H1 (cell line): ENCODE results near the gene IRS1. TPM values are rescaled to one million over a fixed set of nuclear protein-coding genes. Genes with fewer than 3 reads are reported as not detected.

Experiments
- CTCF ChIA-PET: fragments of 300-600 bp; sonication (Branson Sonifier 250); formaldehyde crosslinking; loops from one replicate; lab custom pipeline; 2021; ENCODE audit not compliant: partially characterized antibody; lab: Charles Lee
- POLR2A ChIA-PET: fragments of 300-600 bp; sonication (Branson Sonifier 250); formaldehyde crosslinking; loops from one replicate; lab custom pipeline; 2021; ENCODE audit warnings: inconsistent platforms; ENCODE audit not compliant: partially characterized antibody; lab: Charles Lee
- DNase-seq, 2 experiments: peaks; one replicate each; pipeline versions ENCODE4 v3.0.0 to v3.0.0-alpha.2; 2010 to 2022; ENCODE audit warnings: low spot score in 2 of 2, low read depth in 1 of 2, mixed read lengths in 1 of 2
- FAIRE-seq: peaks from 2 replicates; lab custom pipeline; 2011; peaks lifted over from hg19 to GRCh38; lab: Jason Lieb, UNC
- H2AFZ ChIP-seq: 2 replicates; pipeline ENCODE4 v1.8.1; 2012; ENCODE audit warnings: low read length, inconsistent platforms
- H2AK5ac ChIP-seq: 2 replicates; pipeline ENCODE4 v1.6.1; 2013; ENCODE audit warnings: low read depth, low read length
- H2BK120ac ChIP-seq: replicated peaks from 2 replicates; pipeline ENCODE3; 2013; ENCODE audit warnings: low read depth, low read length, inconsistent platforms
- H2BK12ac ChIP-seq: 2 replicates; pipeline ENCODE4 v1.6.1; 2013; ENCODE audit warnings: low read depth, low read length
- H2BK15ac ChIP-seq: 2 replicates; pipeline ENCODE4 v1.6.1; 2013; ENCODE audit warnings: low read length
- H2BK20ac ChIP-seq: 2 replicates; pipeline ENCODE4 v1.6.1; 2013; ENCODE audit warnings: low read length
- H2BK5ac ChIP-seq: 2 replicates; pipeline ENCODE4 v1.6.1; 2013; ENCODE audit warnings: low read depth, low read length
- H3K14ac ChIP-seq: 2 replicates; pipeline ENCODE4 v1.6.1; 2013; ENCODE audit warnings: inconsistent platforms; ENCODE audit not compliant: insufficient read length
- H3K18ac ChIP-seq: 2 replicates; pipeline ENCODE4 v1.6.1; 2013; ENCODE audit warnings: low read length; ENCODE audit errors: extremely low read depth
- H3K23ac ChIP-seq: 2 replicates; pipeline ENCODE4 v1.6.1; 2013; ENCODE audit warnings: inconsistent platforms; ENCODE audit not compliant: insufficient read length
- H3K23me2 ChIP-seq: 2 replicates; pipeline ENCODE4 v1.6.1; 2013; ENCODE audit warnings: low read depth, low read length
- H3K27ac ChIP-seq: 2 replicates; pipeline ENCODE4 v1.6.1; 2011; ENCODE audit warnings: low read depth, low read length, inconsistent platforms
- H3K27me3 ChIP-seq, 4 experiments: replicated peaks in 1 of 4; 1 replicate in 1 of 4; 2 replicates in 3 of 4; pipeline versions ENCODE4 v1.6.1 to v1.8.1; 2011 to 2013; ENCODE audit warnings: low read length in 3 of 4, mild to moderate bottlenecking in 3 of 4, inconsistent platforms in 2 of 4, mixed read lengths in 2 of 4, moderate library complexity in 1 of 4; ENCODE audit not compliant: control insufficient read depth in 3 of 4, insufficient read depth in 3 of 4; ENCODE audit errors: extremely low read depth in 1 of 4
- H3K36me3 ChIP-seq, 4 experiments: 2 replicates each; pipeline versions ENCODE4 v1.6.1 to v1.8.1; 2011 to 2013; ENCODE audit warnings: mild to moderate bottlenecking in 4 of 4, low read length in 3 of 4, moderate library complexity in 2 of 4, control low read depth in 1 of 4, inconsistent platforms in 1 of 4; ENCODE audit not compliant: insufficient read depth in 4 of 4, control insufficient read depth in 2 of 4
- H3K4ac ChIP-seq: replicated peaks from 2 replicates; pipeline ENCODE3; 2013; ENCODE audit warnings: low read length, low read depth, mixed read lengths, inconsistent platforms; ENCODE audit not compliant: insufficient read length
- H3K4me1 ChIP-seq, 4 experiments: replicated peaks in 1 of 4; 1 replicate in 1 of 4; 2 replicates in 3 of 4; pipeline versions ENCODE4 v1.6.1 to v1.8.1; 2011 to 2013; ENCODE audit warnings: low read length in 3 of 4, inconsistent platforms in 2 of 4, mixed read lengths in 1 of 4; ENCODE audit not compliant: insufficient read depth in 4 of 4, control insufficient read depth in 3 of 4
- H3K4me2 ChIP-seq, 2 experiments: 2 replicates each; pipeline versions ENCODE4 v1.6.1 to v1.8.1; 2011 to 2013; ENCODE audit warnings: low read depth in 2 of 2, low read length in 2 of 2, control low read depth in 1 of 2, inconsistent platforms in 1 of 2, mild to moderate bottlenecking in 1 of 2; ENCODE audit not compliant: insufficient read depth in 1 of 2
- H3K4me3 ChIP-seq, 4 experiments: fragments of 200-600, 300-600 bp in 1 of 4; sonication (generic), shearing (Covaris generic), sonication (Bioruptor Twin) in 1 of 4; 2 replicates each; pipeline versions ENCODE4 v1.5.1 to v1.8.1; 2011 to 2016; ENCODE audit warnings: low read length in 4 of 4, low read depth in 3 of 4, control low read depth in 2 of 4, inconsistent platforms in 2 of 4, mild to moderate bottlenecking in 2 of 4, mixed read lengths in 1 of 4, moderate library complexity in 1 of 4; ENCODE audit not compliant: insufficient read depth in 2 of 4; ENCODE audit errors: extremely low read depth in 1 of 4
- H3K56ac ChIP-seq: replicated peaks from 2 replicates; pipeline ENCODE3; 2013; ENCODE audit warnings: low read depth, mild to moderate bottlenecking, mixed read lengths, low read length, inconsistent platforms; ENCODE audit not compliant: insufficient read length
- H3K79me1 ChIP-seq: 2 replicates; pipeline ENCODE4 v1.6.1; 2013; ENCODE audit warnings: low read depth, low read length, control low read depth
- H3K79me2 ChIP-seq, 2 experiments: 2 replicates each; pipeline versions ENCODE4 v1.6.1 to v1.8.1; 2012 to 2013; ENCODE audit warnings: low read length in 2 of 2, mild to moderate bottlenecking in 2 of 2, inconsistent platforms in 1 of 2; ENCODE audit not compliant: insufficient read depth in 2 of 2, control insufficient read depth in 1 of 2
- H3K9ac ChIP-seq, 4 experiments: replicated peaks in 1 of 4; 1 replicate in 1 of 4; 2 replicates in 3 of 4; pipeline versions ENCODE4 v1.6.1 to v1.8.1; 2011 to 2013; ENCODE audit warnings: low read depth in 3 of 4, low read length in 3 of 4, control low read depth in 2 of 4, mild to moderate bottlenecking in 2 of 4, moderate library complexity in 2 of 4, inconsistent platforms in 1 of 4; ENCODE audit errors: extremely low read depth in 1 of 4
- H3K9me3 ChIP-seq, 2 experiments: 2 replicates each; pipeline versions ENCODE4 v1.6.1 to v1.8.1; 2012 to 2013; ENCODE audit warnings: mild to moderate bottlenecking in 2 of 2, moderate library complexity in 2 of 2, control low read depth in 1 of 2, inconsistent platforms in 1 of 2, low read depth in 1 of 2, low read length in 1 of 2, mixed read lengths in 1 of 2; ENCODE audit not compliant: insufficient read depth in 2 of 2
- H4K20me1 ChIP-seq, 2 experiments: replicated peaks in 1 of 2; 2 replicates each; pipeline versions ENCODE3 to v1.8.1; 2011 to 2013; ENCODE audit warnings: inconsistent platforms in 2 of 2, low read length in 2 of 2, mild to moderate bottlenecking in 1 of 2; ENCODE audit not compliant: insufficient read depth in 2 of 2, control insufficient read depth in 1 of 2
- H4K5ac ChIP-seq: 2 replicates; pipeline ENCODE4 v1.6.1; 2013; ENCODE audit warnings: low read length, low read depth, mixed read lengths, inconsistent platforms; ENCODE audit not compliant: insufficient read length
- H4K8ac ChIP-seq: 2 replicates; pipeline ENCODE4 v1.8.0; 2013; ENCODE audit warnings: mild to moderate bottlenecking, moderate library complexity, low read length, inconsistent platforms; ENCODE audit not compliant: insufficient read depth; ENCODE audit errors: extremely low read depth
- H4K91ac ChIP-seq: replicated peaks from 2 replicates; pipeline ENCODE3; 2013; ENCODE audit warnings: low read length, mixed read lengths, inconsistent platforms; ENCODE audit not compliant: insufficient read length
- EZH2 ChIP-seq: fragments of 200-600 bp; sonication (generic); IDR thresholded peaks from 2 replicates; pipeline ENCODE4 v1.7.1; 2012; ENCODE audit warnings: low read depth, mild to moderate bottlenecking, moderate library complexity, low read length, inconsistent platforms; ENCODE audit not compliant: severe bottlenecking
- HDAC2 ChIP-seq, 2 experiments: fragments of 300-600 bp in 1 of 2; sonication (generic) in 1 of 2; IDR thresholded peaks; 2 replicates each; pipeline ENCODE4 v1.6.1; 2011 to 2012; ENCODE audit warnings: low read depth in 2 of 2, low read length in 2 of 2, mild to moderate bottlenecking in 2 of 2, moderate library complexity in 2 of 2, borderline replicate concordance in 1 of 2, inconsistent platforms in 1 of 2
- RBBP5 ChIP-seq: IDR thresholded peaks from 2 replicates; pipeline ENCODE4 v1.7.1; 2012; ENCODE audit warnings: low read depth, mild to moderate bottlenecking, inconsistent platforms, low read length, moderate library complexity, borderline replicate concordance
- SP1 ChIP-seq: IDR thresholded peaks from 2 replicates; pipeline ENCODE4 v1.6.1; 2011; ENCODE audit warnings: low read depth, low read length
- SRF ChIP-seq: IDR thresholded peaks from 2 replicates; pipeline ENCODE4 v1.6.1; 2011; ENCODE audit warnings: mild to moderate bottlenecking, low read depth, low read length, moderate library complexity
- TEAD4 ChIP-seq: IDR thresholded peaks from 2 replicates; pipeline ENCODE4 v1.6.1; 2012; ENCODE audit warnings: low read depth, low read length, inconsistent platforms, mixed read lengths
- ZNF274 ChIP-seq: IDR thresholded peaks from 2 replicates; pipeline ENCODE4 v1.7.0; 2012; ENCODE audit warnings: low read length, borderline replicate concordance; ENCODE audit errors: extremely low read depth
- WGBS, 2 experiments: shearing (Covaris generic) in 1 of 2; methylation state at CpG; one replicate each; pipeline versions ENCODE4 v1.1.6 to v1.1.7; 2013 to 2015; ENCODE audit warnings: low lambda C conversion rate in 2 of 2, mixed read lengths in 2 of 2, inconsistent platforms in 1 of 2, low coverage in 1 of 2, missing lambda C conversion rate in 1 of 2; ENCODE audit not compliant: insufficient replicate concordance in 2 of 2, insufficient coverage in 1 of 2, insufficient read length in 1 of 2; ENCODE audit errors: extremely low coverage in 1 of 2, missing lambda C conversion rate in 1 of 2; 5-methylcytosine and 5-hydroxymethylcytosine counted together
- polyA plus RNA-seq, 7 experiments: library from polyadenylated mRNA; depleted of rRNA in 3 of 7; stranded (reverse) in 5 of 7; unstranded in 2 of 7; fragments of >200 nt in 5 of 7; fragments of 200-250 nt in 2 of 7; gene quantifications; 1 replicate in 5 of 7; 2 replicates in 1 of 7; 4 replicates in 1 of 7; pipeline versions ENCODE4 v1.2.1 to v1.2.3, GENCODE V29; 2011 to 2013; ENCODE audit warnings: missing spikeins in 2 of 7, mixed read lengths in 2 of 7
- total RNA-seq: library from RNA; stranded (reverse); fragmentation: NEBNext Ultra II Directional; extraction: Animal tissue kit (Norgen Biotek cat#: 25700); gene quantifications from 2 replicates; pipeline ENCODE4 v1.2.1, GENCODE V29; 2021
- TF ChIP-seq, protein P1 (sequence below), 3 experiments: IDR thresholded peaks; 1 replicate in 2 of 3; 2 replicates in 1 of 3; pipeline versions ENCODE4 v1.5.1 to v1.6.1; 2011; ENCODE audit warnings: low read length in 3 of 3, mild to moderate bottlenecking in 3 of 3, inconsistent platforms in 2 of 3, low read depth in 1 of 3, moderate library complexity in 1 of 3; ENCODE audit not compliant: insufficient read depth in 1 of 3; ENCODE audit errors: control extremely low read depth in 1 of 3
- TF ChIP-seq, protein P2 (sequence below): IDR thresholded peaks from 2 replicates; pipeline ENCODE4 v1.6.1; 2012; ENCODE audit warnings: low read length, inconsistent platforms

The IRS1 gene
- total and polyA plus RNA-seq, 2 of the 8 experiments (the other 6 are each of a cell fraction or from before 2014, with no cell fraction given) = 9.1 to 26.9 TPM

DNA sequence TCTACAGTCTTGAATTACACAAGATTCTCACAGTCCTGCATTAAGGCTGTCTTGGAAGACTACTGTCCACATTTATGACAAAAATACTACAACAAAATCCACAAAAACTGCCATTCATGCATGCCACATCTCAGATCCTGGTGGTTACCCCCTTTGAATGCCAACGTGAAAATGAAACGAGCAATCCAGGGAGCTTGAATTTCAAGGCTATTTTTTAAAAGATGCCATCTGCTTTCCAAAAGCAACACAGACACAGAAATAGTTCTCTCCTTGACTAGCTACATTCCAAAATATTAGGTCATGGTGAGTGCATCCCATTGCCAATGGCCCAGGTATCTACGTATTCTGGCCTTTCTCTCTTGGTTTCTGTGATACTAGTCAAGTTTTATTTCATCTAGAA lies 36.3 kb downstream of the IRS1 start:
- H3K9me3 ChIP-seq = no peaks in the 10 kb centered on the region
- no peaks in the 10 kb centered on the region for H3K23me2 ChIP-seq
- POLR2A ChIA-PET = no interaction called here
- H2BK15ac ChIP-seq = no peak overlapping the region
- H3K4me2 ChIP-seq = no peak overlapping the region
- H3K4me1 ChIP-seq = no peaks in the 10 kb centered on the region
- H4K20me1 ChIP-seq = no peaks in the 10 kb centered on the region
- H4K8ac ChIP-seq = no peak overlapping the region
- no peak overlapping the region for H3K9ac ChIP-seq
- H2AK5ac ChIP-seq = no peak overlapping the region
- CTCF ChIA-PET = interaction anchor here (1.0 to 1.4 kb wide), 2 partner anchors 10 to 33 kb away, joined by 3 to 7 read pairs; no protein-coding TSS in a partner anchor
- H3K79me1 ChIP-seq = no peaks in the 10 kb centered on the region; the same call in 1 of the 2 replicates
- no peak overlapping the region for H3K27ac ChIP-seq
- H2BK20ac ChIP-seq = no peak overlapping the region
- H4K91ac ChIP-seq = no peak overlapping the region
- 0 out of 8 replicates have a peak, but pooled peaks cover 0 to 2% (median 0%) of the 10 kb centered on the region in 4 experiments for H3K36me3 ChIP-seq
- H2BK120ac ChIP-seq = no peak overlapping the region
- no peak overlapping the region for H3K4ac ChIP-seq
- peaks cover 0 to 38% of the 10 kb centered on the region in 2 experiments; a peak in 2 of 4 replicates for H3K79me2 ChIP-seq
- H3K56ac ChIP-seq = no peak overlapping the region
- H4K5ac ChIP-seq = no peak overlapping the region
- H3K18ac ChIP-seq = no peak overlapping the region
- H3K4me3 ChIP-seq = no peak overlapping the region
- DNase-seq = no peak
- H2BK12ac ChIP-seq = no peak overlapping the region
- no peaks in the 10 kb centered on the region for H3K27me3 ChIP-seq
- no peak overlapping the region for H3K23ac ChIP-seq
- 92% methylated on average over 3 of the region's 3 CpGs; no CpG with 5 or more reads in 1 of the 2 experiments for WGBS, 2 experiments
- no peak overlapping the region for H2AFZ ChIP-seq
- no peak overlapping the region for H3K14ac ChIP-seq
- no peak for FAIRE-seq
- H2BK5ac ChIP-seq = no peak overlapping the region
- no peak for TF ChIP-seq EZH2
- no peak for TF ChIP-seq RBBP5
- no peak for TF ChIP-seq ZNF274
- TF ChIP-seq, protein P1, sequence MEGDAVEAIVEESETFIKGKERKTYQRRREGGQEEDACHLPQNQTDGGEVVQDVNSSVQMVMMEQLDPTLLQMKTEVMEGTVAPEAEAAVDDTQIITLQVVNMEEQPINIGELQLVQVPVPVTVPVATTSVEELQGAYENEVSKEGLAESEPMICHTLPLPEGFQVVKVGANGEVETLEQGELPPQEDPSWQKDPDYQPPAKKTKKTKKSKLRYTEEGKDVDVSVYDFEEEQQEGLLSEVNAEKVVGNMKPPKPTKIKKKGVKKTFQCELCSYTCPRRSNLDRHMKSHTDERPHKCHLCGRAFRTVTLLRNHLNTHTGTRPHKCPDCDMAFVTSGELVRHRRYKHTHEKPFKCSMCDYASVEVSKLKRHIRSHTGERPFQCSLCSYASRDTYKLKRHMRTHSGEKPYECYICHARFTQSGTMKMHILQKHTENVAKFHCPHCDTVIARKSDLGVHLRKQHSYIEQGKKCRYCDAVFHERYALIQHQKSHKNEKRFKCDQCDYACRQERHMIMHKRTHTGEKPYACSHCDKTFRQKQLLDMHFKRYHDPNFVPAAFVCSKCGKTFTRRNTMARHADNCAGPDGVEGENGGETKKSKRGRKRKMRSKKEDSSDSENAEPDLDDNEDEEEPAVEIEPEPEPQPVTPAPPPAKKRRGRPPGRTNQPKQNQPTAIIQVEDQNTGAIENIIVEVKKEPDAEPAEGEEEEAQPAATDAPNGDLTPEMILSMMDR (IDR thresholded peaks at IDR 0.05; ENCODE audit: control extremely low read depth in 1 of 3, insufficient read depth in 1 of 3, low read depth in 1 of 3, low read length in 3 of 3) = no peak
- TF ChIP-seq, protein P2, sequence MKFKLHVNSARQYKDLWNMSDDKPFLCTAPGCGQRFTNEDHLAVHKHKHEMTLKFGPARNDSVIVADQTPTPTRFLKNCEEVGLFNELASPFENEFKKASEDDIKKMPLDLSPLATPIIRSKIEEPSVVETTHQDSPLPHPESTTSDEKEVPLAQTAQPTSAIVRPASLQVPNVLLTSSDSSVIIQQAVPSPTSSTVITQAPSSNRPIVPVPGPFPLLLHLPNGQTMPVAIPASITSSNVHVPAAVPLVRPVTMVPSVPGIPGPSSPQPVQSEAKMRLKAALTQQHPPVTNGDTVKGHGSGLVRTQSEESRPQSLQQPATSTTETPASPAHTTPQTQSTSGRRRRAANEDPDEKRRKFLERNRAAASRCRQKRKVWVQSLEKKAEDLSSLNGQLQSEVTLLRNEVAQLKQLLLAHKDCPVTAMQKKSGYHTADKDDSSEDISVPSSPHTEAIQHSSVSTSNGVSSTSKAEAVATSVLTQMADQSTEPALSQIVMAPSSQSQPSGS = no peak
- TF ChIP-seq HDAC2 (IDR thresholded peaks at IDR 0.05; ENCODE audit: borderline replicate concordance in 1 of 2, low read depth in 2 of 2, low read length in 2 of 2) = no peak
- TF ChIP-seq SRF = no peak
- TF ChIP-seq TEAD4 = no peak
- TF ChIP-seq SP1 = no peak
